Measurements from ENCODE around the gene FILIP1L. TPM values are rescaled to one million over a fixed set of nuclear protein-coding genes. Genes with fewer than 3 reads are reported as not detected.

The FILIP1L gene
- total and polyA plus RNA-seq, 2 of the 8 experiments (the other 6 are each of a cell fraction or from before 2014, with no cell fraction given) = 0.06 to 0.09 TPM

DNA sequence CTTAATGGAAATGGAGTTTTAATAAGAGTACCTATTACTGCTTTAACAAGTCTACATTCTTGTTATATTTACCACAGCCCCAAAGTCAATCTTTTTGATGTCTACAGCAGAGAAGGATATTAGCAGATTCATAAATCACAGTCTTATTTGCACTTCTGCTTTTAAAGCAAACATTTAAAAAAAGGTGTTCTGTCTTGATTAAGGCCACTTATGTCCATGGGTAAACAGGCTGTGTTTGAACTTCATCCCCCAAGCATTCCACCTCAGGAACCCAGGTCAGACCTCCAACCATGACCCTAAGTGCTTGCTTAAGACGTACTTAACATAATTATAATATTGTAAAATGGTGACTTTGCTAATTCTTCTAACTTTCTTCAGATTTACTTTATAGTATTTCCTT is 183.2 kb downstream of the FILIP1L start:
- no peak overlapping the region for H4K5ac ChIP-seq (ENCODE audit: insufficient read length, low read depth, low read length)
- DNase-seq (ENCODE audit: low read depth in 1 of 2, low spot score in 2 of 2) = no peak
- H3K4me3 ChIP-seq (ENCODE audit: extremely low read depth in 1 of 4, insufficient read depth in 2 of 4, low read depth in 3 of 4, low read length in 4 of 4) = no peak overlapping the region
- H2AFZ ChIP-seq (ENCODE audit: low read length) = no peak overlapping the region
- 71% methylated on average over 1 of the region's 1 CpG; no CpG with 5 or more reads in 1 of the 2 experiments for WGBS, 2 experiments (ENCODE audit: extremely low coverage in 1 of 2, insufficient coverage in 1 of 2, insufficient read length in 1 of 2, insufficient replicate concordance in 2 of 2, low coverage in 1 of 2, low lambda C conversion rate in 2 of 2, missing lambda C conversion rate in 1 of 2)
- POLR2A ChIA-PET (ENCODE audit: partially characterized antibody) = no interaction called here
- H3K18ac ChIP-seq (ENCODE audit: extremely low read depth, low read length) = no peak overlapping the region
- H3K14ac ChIP-seq (ENCODE audit: insufficient read length) = no peak overlapping the region
- peaks cover 0 to 4% (median 0%) of the 10 kb centered on the region in 4 experiments; a peak in 1 of 8 replicates for H3K36me3 ChIP-seq (ENCODE audit: control insufficient read depth in 2 of 4, insufficient read depth in 4 of 4, low read length in 3 of 4)
- no peak overlapping the region for H2BK5ac ChIP-seq (ENCODE audit: low read depth, low read length)
- H2AK5ac ChIP-seq (ENCODE audit: low read depth, low read length) = no peak overlapping the region
- CTCF ChIA-PET (ENCODE audit: partially characterized antibody) = interaction anchor here (1.5 kb wide), 1 partner anchor 88 kb away, joined by 3 read pairs; no protein-coding TSS in a partner anchor
- no peak overlapping the region for H3K4ac ChIP-seq (replicated peaks; ENCODE audit: insufficient read length, low read depth, low read length)
- H3K27me3 ChIP-seq (replicated peaks in 1 of 4; ENCODE audit: control insufficient read depth in 3 of 4, extremely low read depth in 1 of 4, insufficient read depth in 3 of 4, low read length in 3 of 4) = no peaks in the 10 kb centered on the region
- TF ChIP-seq CBX8 (IDR thresholded peaks at IDR 0.05; ENCODE audit: borderline replicate concordance, low read depth, low read length) = no peak
- TF ChIP-seq SAP30 (IDR thresholded peaks at IDR 0.05; ENCODE audit: insufficient read depth, insufficient replicate concordance, low read length) = no peak
- TF ChIP-seq TAF7 (optimal IDR thresholded peaks at IDR 0.05; ENCODE audit: borderline replicate concordance, low read depth, low read length) = no peak
- no peak for TF ChIP-seq KDM4A (IDR thresholded peaks at IDR 0.05; ENCODE audit: low read depth, low read length, severe bottlenecking)
- no peak for TF ChIP-seq SP2 (IDR thresholded peaks at IDR 0.05; ENCODE audit: low read length)
- TF ChIP-seq RAD21 (IDR thresholded peaks at IDR 0.05 in 1 of 2, conservative IDR thresholded peaks at IDR 0.05 in 1 of 2; ENCODE audit: low read depth in 2 of 2, low read length in 2 of 2) = no peak
- TF ChIP-seq TCF12 (IDR thresholded peaks at IDR 0.05; ENCODE audit: low read depth, low read length) = no peak
- no peak for TF ChIP-seq HDAC6 (IDR thresholded peaks at IDR 0.05; ENCODE audit: low read depth, low read length)
- TF ChIP-seq KDM1A (IDR thresholded peaks at IDR 0.05; ENCODE audit: borderline replicate concordance, low read length) = no peak
- H3K9me3 ChIP-seq (ENCODE audit: insufficient read depth in 2 of 2, low read depth in 1 of 2, low read length in 1 of 2) = no peaks in the 10 kb centered on the region
- no peak overlapping the region for H4K91ac ChIP-seq (replicated peaks; ENCODE audit: insufficient read length, low read length)
- no peak overlapping the region for H2BK15ac ChIP-seq (ENCODE audit: low read length)
- H2BK20ac ChIP-seq (ENCODE audit: low read length) = no peak overlapping the region
- H4K20me1 ChIP-seq (replicated peaks in 1 of 2; ENCODE audit: control insufficient read depth in 1 of 2, insufficient read depth in 2 of 2, low read length in 2 of 2) = no peaks in the 10 kb centered on the region
- H3K4me2 ChIP-seq (ENCODE audit: insufficient read depth in 1 of 2, low read depth in 2 of 2, low read length in 2 of 2) = no peak overlapping the region
- no peaks in the 10 kb centered on the region; the same call in 1 of the 2 replicates for H3K23me2 ChIP-seq (ENCODE audit: low read depth, low read length)
- no peak overlapping the region for H4K8ac ChIP-seq (ENCODE audit: extremely low read depth, insufficient read depth, low read length)
- no peak overlapping the region for H3K27ac ChIP-seq (ENCODE audit: low read depth, low read length)
- no peak overlapping the region for H2BK120ac ChIP-seq (replicated peaks; ENCODE audit: low read depth, low read length)
- H3K79me2 ChIP-seq (ENCODE audit: control insufficient read depth in 1 of 2, insufficient read depth in 2 of 2, low read length in 2 of 2) = peaks cover 0 to 14% of the 10 kb centered on the region in 2 experiments; a peak in 2 of 4 replicates
- no peaks in the 10 kb centered on the region for H3K79me1 ChIP-seq (ENCODE audit: low read depth, low read length)
- H2BK12ac ChIP-seq (ENCODE audit: low read depth, low read length) = no peak overlapping the region
- peaks cover 6 to 24% (median 19%) of the 10 kb centered on the region in 4 experiments; a peak in 6 of 7 replicates for H3K4me1 ChIP-seq (replicated peaks in 1 of 4; ENCODE audit: control insufficient read depth in 3 of 4, insufficient read depth in 4 of 4, low read length in 3 of 4)
- FAIRE-seq = no peak
- peak overlapping the region in 1 of 4 experiments; percentile 34; a peak in 1 of 7 replicates for H3K9ac ChIP-seq (replicated peaks in 1 of 4; ENCODE audit: extremely low read depth in 1 of 4, low read depth in 3 of 4, low read length in 3 of 4)
- no peak overlapping the region for H3K56ac ChIP-seq (replicated peaks; ENCODE audit: insufficient read length, low read depth, low read length)
- no peak overlapping the region for H3K23ac ChIP-seq (ENCODE audit: insufficient read length)

Measured in H1 (cell line).